ENCODE data around the gene EMC8. TPM values are rescaled to one million over a fixed set of nuclear protein-coding genes. Genes with fewer than 3 reads are reported as not detected.
"Not testable (repeated sequence)": the region's sequence is repeated elsewhere in the genome, so short reads cannot be mapped to it uniquely, and the experiment has no call there.

Gene EMC8
- total RNA-seq: 12.3 TPM

- peak; percentile 86 for DNase-seq
These were observed at the start of gene EMC8, which contains the start of gene COX4I1 for GRCh38 chr16:85799497-85800320. Gene EMC8 (minus strand): TSS chr16:85799544. CDS start chr16:85799295, 249 bp downstream. Gene COX4I1 (plus strand): TSS chr16:85799695. CDS start chr16:85801206, 1,511 bp downstream.

GRCh38 chr16:85848986-85849385 lies 49.6 kb upstream of the EMC8 start:
- DNase-seq: no peak

GRCh38 chr16:85847681-85848601 lies 48.6 kb upstream of the EMC8 start:
- no peak for DNase-seq

GRCh38 chr16:85847036-85847435 lies 47.7 kb upstream of the EMC8 start:
- DNase-seq: no peak

GRCh38 chr16:85846461-85846860 lies 47.1 kb upstream of the EMC8 start:
- no peak for DNase-seq

GRCh38 chr16:85845266-85845665 lies 45.9 kb upstream of the EMC8 start:
- no peak for DNase-seq

- DNase-seq: no peak
These were observed 45.4 kb upstream of the EMC8 start for GRCh38 chr16:85844786-85845185.

- DNase-seq: no peak
These were observed 44.8 kb upstream of the EMC8 start for GRCh38 chr16:85844169-85844481.

GRCh38 chr16:85843471-85844168 lies 44.3 kb upstream of the EMC8 start:
- no peak for DNase-seq

GRCh38 chr16:85842848-85843247 lies 43.5 kb upstream of the EMC8 start:
- DNase-seq: no peak

GRCh38 chr16:85842435-85842834 lies 43.1 kb upstream of the EMC8 start:
- no peak for DNase-seq

GRCh38 chr16:85840801-85841200 lies 41.5 kb upstream of the EMC8 start:
- DNase-seq: no peak

- no peak for DNase-seq
These were observed 41.1 kb upstream of the EMC8 start for GRCh38 chr16:85840395-85840794.

GRCh38 chr16:85839681-85840240 lies 40.4 kb upstream of the EMC8 start:
- DNase-seq: no peak

- no peak for DNase-seq
These were observed 39.7 kb upstream of the EMC8 start for GRCh38 chr16:85838876-85839585.

GRCh38 chr16:85838381-85838780 lies 39.0 kb upstream of the EMC8 start:
- DNase-seq: no peak

- not testable (repeated sequence) for DNase-seq
These were observed 38.3 kb upstream of the EMC8 start for GRCh38 chr16:85837654-85838053.

GRCh38 chr16:85836706-85837582 lies 37.6 kb upstream of the EMC8 start:
- DNase-seq: no peak

GRCh38 chr16:85835956-85836705 lies 36.8 kb upstream of the EMC8 start:
- no peak for DNase-seq

GRCh38 chr16:85835227-85835751 lies 35.9 kb upstream of the EMC8 start:
- no peak for DNase-seq
